ENCODE results near the gene ZNF536. TPM values are rescaled to one million over a fixed set of nuclear protein-coding genes. Genes with fewer than 3 reads are reported as not detected.

ZNF536 gene
- total and polyA plus RNA-seq, 7 donors = under 0.01 to 8.9 (median 3.8) TPM

GRCh38 chr19:30367006-30367405 is 5.2 kb upstream of the ZNF536 start:
- no peak overlapping the region for H3K4me3 ChIP-seq
- H3K4me1 ChIP-seq = no peaks in the 10 kb centered on the region
- intact Hi-C loops (cut with DNase I) = no loop called here
- no peaks in the 10 kb centered on the region for H3K36me3 ChIP-seq
- H3K27me3 ChIP-seq = peaks cover 0 to 7% (median 0%) of the 10 kb centered on the region in 3 donors
- TF ChIP-seq CTCF (IDR thresholded peaks at IDR 0.05) = no peak
- TF ChIP-seq POLR2AphosphoS5 (IDR thresholded peaks at IDR 0.05) = no peak
- no peak for TF ChIP-seq EP300 (IDR thresholded peaks at IDR 0.05)
- TF ChIP-seq POLR2A (IDR thresholded peaks at IDR 0.05) = no peak
- DNase-seq = no peak
- H3K27ac ChIP-seq = no peak overlapping the region
- H3K9me3 ChIP-seq = no peaks in the 10 kb centered on the region
- WGBS, 2 donors = 61 to 67% methylated on average over 7 of the region's 7 CpGs

GRCh38 chr19:30367421-30367820 is 4.8 kb upstream of the ZNF536 start:
- no peak overlapping the region for H3K4me3 ChIP-seq
- peaks cover 0 to 7% (median 0%) of the 10 kb centered on the region in 3 donors for H3K27me3 ChIP-seq
- 92% methylated on average over 9 of the region's 9 CpGs for WGBS, 2 donors
- intact Hi-C loops (cut with DNase I) = no loop called here
- TF ChIP-seq POLR2A (IDR thresholded peaks at IDR 0.05) (no peak), POLR2AphosphoS5 (IDR thresholded peaks at IDR 0.05) (no peak), EP300 (IDR thresholded peaks at IDR 0.05) (no peak), CTCF (IDR thresholded peaks at IDR 0.05) (no peak)
- H3K36me3 ChIP-seq = no peaks in the 10 kb centered on the region
- no peak overlapping the region for H3K27ac ChIP-seq
- DNase-seq = no peak
- no peaks in the 10 kb centered on the region for H3K4me1 ChIP-seq
- no peaks in the 10 kb centered on the region for H3K9me3 ChIP-seq

GRCh38 chr19:30369833-30370232 is 2.4 kb upstream of the ZNF536 start:
- Histone ChIP-seq H3K36me3 (no peaks in the 10 kb centered on the region), H3K27ac (no peak overlapping the region), H3K4me1 (no peaks in the 10 kb centered on the region), H3K4me3 (no peak overlapping the region), H3K27me3 (peaks cover 4 to 25% (median 7%) of the 10 kb centered on the region in 3 donors), H3K9me3 (no peaks in the 10 kb centered on the region)
- 49 to 76% methylated on average over 6 of the region's 6 CpGs for WGBS, 2 donors
- TF ChIP-seq POLR2A (IDR thresholded peaks at IDR 0.05) (no peak), EP300 (IDR thresholded peaks at IDR 0.05) (no peak), CTCF (IDR thresholded peaks at IDR 0.05) (no peak), POLR2AphosphoS5 (IDR thresholded peaks at IDR 0.05) (no peak)
- intact Hi-C loops (cut with DNase I) = no loop called here
- DNase-seq = no peak

GRCh38 chr19:30371161-30371836 is 885 bp upstream of the ZNF536 start:
- no peak for DNase-seq
- Histone ChIP-seq H3K27me3 (peaks cover 14 to 39% (median 16%) of the 10 kb centered on the region in 3 donors), H3K4me3 (no peak overlapping the region), H3K36me3 (no peaks in the 10 kb centered on the region), H3K4me1 (no peaks in the 10 kb centered on the region), H3K27ac (no peak overlapping the region), H3K9me3 (no peaks in the 10 kb centered on the region)
- TF ChIP-seq POLR2A (IDR thresholded peaks at IDR 0.05) (no peak), EP300 (IDR thresholded peaks at IDR 0.05) (no peak), CTCF (IDR thresholded peaks at IDR 0.05) (no peak), POLR2AphosphoS5 (IDR thresholded peaks at IDR 0.05) (no peak)
- 81 to 83% methylated on average over 6 of the region's 6 CpGs for WGBS, 2 donors
- intact Hi-C loops (cut with DNase I) = no loop called here

- 30 to 41% methylated on average over 17 of the region's 17 CpGs for WGBS, 2 donors
Measured at GRCh38 chr19:30373593-30373992, 1.4 kb downstream of the ZNF536 start.

More at GRCh38 chr19:30373593-30373992, 1.4 kb downstream of the ZNF536 start:
- no peak for DNase-seq
- Histone ChIP-seq H3K4me3 (no peak overlapping the region), H3K4me1 (no peaks in the 10 kb centered on the region), H3K27ac (no peak overlapping the region), H3K27me3 (peaks cover 14 to 61% (median 29%) of the 10 kb centered on the region in 3 donors), H3K9me3 (no peaks in the 10 kb centered on the region), H3K36me3 (no peaks in the 10 kb centered on the region)
- intact Hi-C loops (cut with DNase I) = no loop called here
- TF ChIP-seq EP300 (IDR thresholded peaks at IDR 0.05) = no peak
- TF ChIP-seq POLR2AphosphoS5 (IDR thresholded peaks at IDR 0.05) = no peak
- no peak for TF ChIP-seq CTCF (IDR thresholded peaks at IDR 0.05)
- TF ChIP-seq POLR2A (IDR thresholded peaks at IDR 0.05) = no peak

Measured in sigmoid colon (tissue), 7 donors.